NCI-H1092 (cell line): ENCODE data around the gene SMAP1.

Experiments
- DNase-seq: peaks from one replicate; lab custom pipeline; 2025; lab: John Stamatoyannopoulos, UW

The SMAP1 gene

GRCh38 chr6:70684794-70685493 is 17.3 kb downstream of the SMAP1 start:
- DNase-seq = no peak

- DNase-seq = no peak
Observed at GRCh38 chr6:70685494-70686180, 18.0 kb downstream of the SMAP1 start.

GRCh38 chr6:70686548-70687133 is 19.0 kb downstream of the SMAP1 start:
- DNase-seq = no peak

- no peak for DNase-seq
Observed at GRCh38 chr6:70693887-70694286, 26.2 kb downstream of the SMAP1 start.

GRCh38 chr6:70694371-70694770 is 26.7 kb downstream of the SMAP1 start:
- DNase-seq = no peak

GRCh38 chr6:70700922-70701876 is 33.5 kb downstream of the SMAP1 start:
- DNase-seq = no peak

GRCh38 chr6:70705772-70706171 is 38.1 kb downstream of the SMAP1 start:
- DNase-seq = no peak

- peak; percentile 5 for DNase-seq
Observed at GRCh38 chr6:70706491-70707123, 38.9 kb downstream of the SMAP1 start.

- no peak for DNase-seq
Observed at GRCh38 chr6:70707893-70708292, 40.2 kb downstream of the SMAP1 start.

- no peak for DNase-seq
Observed at GRCh38 chr6:70708448-70708847, 40.8 kb downstream of the SMAP1 start.

GRCh38 chr6:70709826-70710225 is 42.1 kb downstream of the SMAP1 start:
- DNase-seq = no peak

- no peak for DNase-seq
Observed at GRCh38 chr6:70714716-70715257, 47.1 kb downstream of the SMAP1 start.

- no peak for DNase-seq
Observed at GRCh38 chr6:70717038-70717801, 49.5 kb downstream of the SMAP1 start.

- DNase-seq = no peak
Observed at GRCh38 chr6:70724524-70724923, 56.8 kb downstream of the SMAP1 start.

- no peak for DNase-seq
Observed at GRCh38 chr6:70725817-70726415, 58.2 kb downstream of the SMAP1 start.

- DNase-seq = no peak
Observed at GRCh38 chr6:70734381-70734780, 66.7 kb downstream of the SMAP1 start.

- no peak for DNase-seq
Observed at GRCh38 chr6:70734979-70735378, 67.3 kb downstream of the SMAP1 start.

- no peak for DNase-seq
Observed at GRCh38 chr6:70735513-70735912, 67.8 kb downstream of the SMAP1 start.

- DNase-seq = no peak
Observed at GRCh38 chr6:70738028-70738427, 70.3 kb downstream of the SMAP1 start.

GRCh38 chr6:70739534-70739933 is 71.9 kb downstream of the SMAP1 start:
- DNase-seq = no peak
